ENCODE results near the gene TMEM63A.

The TMEM63A gene

DNA sequence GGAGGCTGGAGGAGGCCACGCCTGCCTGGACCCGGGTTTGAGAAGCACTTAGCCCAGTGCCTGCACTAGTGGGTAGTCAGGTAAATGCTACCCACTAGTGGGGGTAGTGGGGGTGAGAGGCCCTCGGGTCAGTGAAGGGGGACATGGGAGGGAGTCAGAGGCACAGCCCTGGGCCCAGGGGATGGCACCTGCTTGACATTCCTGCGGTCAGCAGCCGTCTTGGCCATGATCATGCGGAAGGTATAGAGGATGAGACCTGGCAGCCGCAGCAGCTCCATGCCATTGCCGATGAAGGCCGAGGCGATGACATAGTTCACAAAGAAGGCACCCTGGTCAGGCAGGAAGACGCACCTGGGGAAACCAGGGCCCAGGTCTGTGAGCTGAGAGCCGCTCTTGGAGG, 28.7 kb downstream of the TMEM63A start:
- H3K4me3 ChIP-seq (ENCODE audit: low read depth, low read length): no peak overlapping the region
- in situ Hi-C loops (cut with HindIII; ENCODE audit: low sequenced_read_pairs): no loop called here
- TF ChIP-seq, protein P1, sequence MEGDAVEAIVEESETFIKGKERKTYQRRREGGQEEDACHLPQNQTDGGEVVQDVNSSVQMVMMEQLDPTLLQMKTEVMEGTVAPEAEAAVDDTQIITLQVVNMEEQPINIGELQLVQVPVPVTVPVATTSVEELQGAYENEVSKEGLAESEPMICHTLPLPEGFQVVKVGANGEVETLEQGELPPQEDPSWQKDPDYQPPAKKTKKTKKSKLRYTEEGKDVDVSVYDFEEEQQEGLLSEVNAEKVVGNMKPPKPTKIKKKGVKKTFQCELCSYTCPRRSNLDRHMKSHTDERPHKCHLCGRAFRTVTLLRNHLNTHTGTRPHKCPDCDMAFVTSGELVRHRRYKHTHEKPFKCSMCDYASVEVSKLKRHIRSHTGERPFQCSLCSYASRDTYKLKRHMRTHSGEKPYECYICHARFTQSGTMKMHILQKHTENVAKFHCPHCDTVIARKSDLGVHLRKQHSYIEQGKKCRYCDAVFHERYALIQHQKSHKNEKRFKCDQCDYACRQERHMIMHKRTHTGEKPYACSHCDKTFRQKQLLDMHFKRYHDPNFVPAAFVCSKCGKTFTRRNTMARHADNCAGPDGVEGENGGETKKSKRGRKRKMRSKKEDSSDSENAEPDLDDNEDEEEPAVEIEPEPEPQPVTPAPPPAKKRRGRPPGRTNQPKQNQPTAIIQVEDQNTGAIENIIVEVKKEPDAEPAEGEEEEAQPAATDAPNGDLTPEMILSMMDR (IDR thresholded peaks at IDR 0.05; ENCODE audit: low read depth, low read length): no peak
- DNase-seq (ENCODE audit: low read depth, low spot score): no peak

DNA sequence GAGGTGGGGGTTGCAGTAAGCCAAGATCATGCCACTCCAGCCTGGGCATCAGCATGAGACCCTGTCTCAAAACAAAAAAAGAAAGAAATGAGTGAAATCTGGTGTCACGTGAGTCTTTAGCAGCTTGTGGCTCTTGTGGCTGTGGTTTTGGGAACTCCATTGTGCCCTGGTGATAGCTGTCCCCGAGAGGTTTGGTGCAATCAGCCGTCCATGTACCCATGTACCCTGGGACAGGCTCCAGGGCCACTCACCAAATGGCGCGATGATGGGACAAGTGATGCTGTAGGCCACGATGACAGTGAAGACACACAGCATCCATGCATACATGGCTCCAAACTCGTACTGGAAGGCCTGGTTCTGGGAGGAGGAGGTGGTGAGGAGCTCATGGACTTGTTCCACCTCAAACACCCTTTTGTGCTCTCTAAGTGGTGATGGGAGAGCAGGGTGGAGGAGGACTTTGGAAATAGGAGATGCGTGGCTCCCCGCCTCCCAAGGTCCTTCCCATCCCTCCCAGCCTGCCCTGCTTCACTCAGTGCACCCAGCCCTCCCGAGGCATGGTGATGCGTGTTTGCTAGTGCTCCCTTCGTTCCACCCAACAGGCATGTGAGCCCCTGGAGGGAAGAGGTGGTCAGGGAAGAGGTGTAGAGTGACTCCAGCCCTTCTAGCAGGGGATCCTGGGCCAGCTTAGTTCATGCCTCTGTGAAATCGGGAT, 29.6 kb downstream of the TMEM63A start:
- DNase-seq (ENCODE audit: low read depth, low spot score): no peak
- TF ChIP-seq, protein P1 (IDR thresholded peaks at IDR 0.05; ENCODE audit: low read depth, low read length): no peak
- in situ Hi-C loops (cut with HindIII; ENCODE audit: low sequenced_read_pairs): no loop called here
- H3K4me3 ChIP-seq (ENCODE audit: low read depth, low read length): no peak overlapping the region

DNA sequence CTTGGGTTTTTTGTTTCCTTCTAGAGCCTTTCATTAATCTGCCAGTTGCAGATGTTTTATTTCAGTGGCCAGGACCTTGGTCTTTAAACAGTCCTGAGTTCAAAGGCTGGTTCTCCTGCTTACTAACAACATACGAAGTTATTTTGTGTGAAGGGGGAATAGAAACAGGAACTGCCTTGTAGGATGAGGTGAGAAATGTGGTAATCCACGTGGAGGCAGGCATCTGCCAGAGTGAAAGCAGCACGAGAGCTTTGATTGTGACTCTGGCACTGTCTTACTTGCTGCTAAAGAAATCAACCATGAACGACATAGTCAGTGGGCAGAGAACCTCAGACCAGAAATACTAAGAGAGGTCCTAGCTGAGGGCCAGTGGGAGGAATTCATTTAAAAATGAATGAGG, 30.4 kb downstream of the TMEM63A start:
- in situ Hi-C loops (cut with HindIII; ENCODE audit: low sequenced_read_pairs): no loop called here
- TF ChIP-seq, protein P1 (IDR thresholded peaks at IDR 0.05; ENCODE audit: low read depth, low read length): no peak
- no peak overlapping the region for H3K4me3 ChIP-seq (ENCODE audit: low read depth, low read length)
- no peak for DNase-seq (ENCODE audit: low read depth, low spot score)

DNA sequence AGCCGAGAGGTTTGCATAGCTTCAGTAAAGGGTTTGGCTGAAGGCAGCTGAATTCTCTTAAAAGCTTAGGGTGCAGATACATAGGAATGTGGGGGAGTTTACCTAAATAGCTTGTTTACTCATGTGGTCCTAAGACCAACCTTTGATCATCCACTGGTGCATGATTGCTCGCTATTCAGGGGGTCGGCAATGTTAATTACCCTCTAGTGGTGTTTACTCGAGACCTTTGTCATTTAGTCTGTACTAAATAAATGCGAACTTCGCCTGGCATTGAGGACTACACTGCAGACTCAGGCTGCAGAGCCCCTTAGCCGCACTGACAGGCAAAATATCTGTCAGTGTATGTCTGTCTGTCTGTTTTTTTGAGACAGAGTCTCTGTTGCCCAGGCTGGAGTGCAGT, 31.8 kb downstream of the TMEM63A start:
- DNase-seq (ENCODE audit: low read depth, low spot score): no peak
- TF ChIP-seq, protein P1 (IDR thresholded peaks at IDR 0.05; ENCODE audit: low read depth, low read length): no peak
- in situ Hi-C loops (cut with HindIII; ENCODE audit: low sequenced_read_pairs): no loop called here
- H3K4me3 ChIP-seq (ENCODE audit: low read depth, low read length): no peak overlapping the region

DNA sequence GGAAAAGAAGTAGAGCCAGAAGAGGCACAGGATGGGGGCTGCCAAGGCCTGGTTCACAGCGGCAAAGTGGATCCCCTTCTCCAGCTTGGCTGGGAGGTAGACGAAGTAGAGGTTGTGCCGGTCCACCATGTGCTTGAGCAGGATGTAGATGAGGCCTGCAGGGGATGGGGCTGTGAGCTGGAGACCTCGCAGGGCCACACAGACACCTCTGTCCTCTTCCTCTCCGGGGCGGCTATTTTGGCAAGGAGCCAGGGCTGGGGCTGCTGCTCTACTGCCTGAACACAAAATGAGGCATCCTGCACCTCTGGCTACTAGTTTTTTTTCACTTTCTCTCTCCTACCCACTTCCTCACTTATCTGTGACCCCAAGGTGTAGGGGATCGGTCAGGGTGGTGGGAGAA, 32.3 kb downstream of the TMEM63A start:
- in situ Hi-C loops (cut with HindIII; ENCODE audit: low sequenced_read_pairs): no loop called here
- TF ChIP-seq, protein P1 (IDR thresholded peaks at IDR 0.05; ENCODE audit: low read depth, low read length): no peak
- no peak for DNase-seq (ENCODE audit: low read depth, low spot score)
- H3K4me3 ChIP-seq (ENCODE audit: low read depth, low read length): no peak overlapping the region

DNA sequence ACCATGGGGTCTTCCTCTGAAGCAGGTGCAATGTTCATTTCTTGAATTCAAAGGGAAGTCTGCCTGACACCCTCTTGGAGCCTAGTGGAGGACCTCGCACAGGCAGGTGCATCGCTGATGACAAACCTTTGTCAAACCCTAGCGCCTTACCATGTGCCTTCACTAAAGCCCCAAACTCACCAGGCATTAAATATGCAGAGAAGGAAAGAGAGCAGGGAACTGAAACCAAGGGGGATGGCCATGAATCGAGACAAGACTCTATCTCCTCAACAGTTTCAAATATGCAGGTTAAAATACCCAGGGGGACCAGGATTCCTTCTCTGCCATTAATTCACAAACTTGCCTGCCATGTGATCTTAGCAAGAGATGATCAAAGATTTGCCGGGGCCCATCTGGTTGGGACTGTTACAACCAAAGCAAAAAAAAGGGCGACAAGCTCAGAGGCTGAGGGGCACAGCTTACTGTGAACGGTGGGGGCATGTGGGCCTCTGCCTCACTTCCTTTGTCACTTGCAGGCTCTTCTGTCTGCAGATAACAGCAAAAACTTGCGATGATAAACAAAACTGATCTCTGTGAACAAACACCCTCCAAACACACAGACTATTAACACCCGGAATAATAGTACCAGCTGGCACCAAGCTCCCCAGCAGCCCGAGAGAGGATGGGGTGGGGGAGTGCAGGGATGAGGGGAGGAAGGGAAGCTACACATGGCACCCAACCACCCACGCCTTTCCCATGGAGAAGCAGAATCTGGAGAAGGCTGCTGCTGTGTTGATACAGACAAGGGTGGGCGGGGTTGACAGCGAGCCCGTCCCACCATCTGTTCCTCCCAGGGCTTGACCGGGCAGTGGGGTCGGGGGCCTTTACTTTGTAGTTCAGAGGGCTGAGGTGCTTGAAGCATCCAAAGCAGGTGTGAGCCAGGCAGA, 33.9 kb downstream of the TMEM63A start:
- in situ Hi-C loops (cut with HindIII; ENCODE audit: low sequenced_read_pairs): no loop called here
- no peak overlapping the region for H3K4me3 ChIP-seq (ENCODE audit: low read depth, low read length)
- TF ChIP-seq, protein P1 (IDR thresholded peaks at IDR 0.05; ENCODE audit: low read depth, low read length): no peak
- DNase-seq (ENCODE audit: low read depth, low spot score): no peak

Data from astrocyte of the spinal cord (primary cell).